WERI-Rb-1 (cell line): ENCODE data around the gene GABRQ.

Experiments
- DNase-seq: peaks from one replicate; pipeline ENCODE4 v3.0.0-alpha.2; 2020
- H3K27ac ChIP-seq: fragments of 250-450 bp; sonication (Bioruptor Pico); 2 replicates; pipeline ENCODE4 v1.5.1; 2020; ENCODE audit warnings: mild to moderate bottlenecking, moderate library complexity
- H3K27me3 ChIP-seq: fragments of 250-450 bp; sonication (Bioruptor Pico); 2 replicates; pipeline ENCODE4 v1.5.1; 2021; ENCODE audit warnings: mild to moderate bottlenecking, low read depth, moderate library complexity; ENCODE audit not compliant: insufficient read depth, severe bottlenecking
- H3K36me3 ChIP-seq: fragments of 250-450 bp; sonication (Bioruptor Pico); 2 replicates; pipeline ENCODE4 v1.5.1; 2020; ENCODE audit warnings: mild to moderate bottlenecking, moderate library complexity
- H3K4me3 ChIP-seq: 2 replicates; pipeline ENCODE4 v1.5.1; 2011; ENCODE audit warnings: low read depth, mild to moderate bottlenecking, control low read depth, low read length
- H3K9me3 ChIP-seq: fragments of 250-450 bp; sonication (Bioruptor Pico); 2 replicates; pipeline ENCODE4 v1.5.1; 2021; ENCODE audit warnings: mild to moderate bottlenecking, moderate library complexity; ENCODE audit not compliant: severe bottlenecking
- TF ChIP-seq, protein P1 (sequence below): IDR thresholded peaks from 2 replicates; pipeline ENCODE4 v1.5.1; 2011; ENCODE audit warnings: low read depth, mild to moderate bottlenecking, control low read depth, inconsistent platforms, low read length

Gene GABRQ

DNA sequence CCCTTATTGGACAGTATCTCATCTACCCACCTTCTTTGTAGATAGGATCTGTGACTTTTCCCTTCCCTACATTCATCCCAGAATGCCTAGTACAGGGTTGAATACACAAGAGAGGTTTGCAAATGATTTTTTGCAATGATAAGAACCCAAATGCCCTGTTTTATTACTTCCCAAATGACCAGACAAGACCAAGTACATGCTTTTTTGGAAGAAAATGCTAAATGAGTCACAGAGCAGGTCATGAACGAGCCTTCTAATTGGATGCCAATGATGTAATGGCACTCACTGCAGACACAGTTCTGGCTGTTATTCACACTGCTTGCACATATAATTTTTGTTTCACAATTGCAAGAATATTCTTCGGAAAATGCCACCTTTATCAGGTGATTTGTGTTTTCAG is 17.8 kb upstream of the GABRQ start:
- Histone ChIP-seq H3K36me3 (no peaks in the 10 kb centered on the region), H3K9me3 (no peaks in the 10 kb centered on the region), H3K27ac (no peak overlapping the region), H3K27me3 (peaks cover 38% of the 10 kb centered on the region), H3K4me3 (no peak overlapping the region)
- DNase-seq: no peak
- TF ChIP-seq, protein P1, sequence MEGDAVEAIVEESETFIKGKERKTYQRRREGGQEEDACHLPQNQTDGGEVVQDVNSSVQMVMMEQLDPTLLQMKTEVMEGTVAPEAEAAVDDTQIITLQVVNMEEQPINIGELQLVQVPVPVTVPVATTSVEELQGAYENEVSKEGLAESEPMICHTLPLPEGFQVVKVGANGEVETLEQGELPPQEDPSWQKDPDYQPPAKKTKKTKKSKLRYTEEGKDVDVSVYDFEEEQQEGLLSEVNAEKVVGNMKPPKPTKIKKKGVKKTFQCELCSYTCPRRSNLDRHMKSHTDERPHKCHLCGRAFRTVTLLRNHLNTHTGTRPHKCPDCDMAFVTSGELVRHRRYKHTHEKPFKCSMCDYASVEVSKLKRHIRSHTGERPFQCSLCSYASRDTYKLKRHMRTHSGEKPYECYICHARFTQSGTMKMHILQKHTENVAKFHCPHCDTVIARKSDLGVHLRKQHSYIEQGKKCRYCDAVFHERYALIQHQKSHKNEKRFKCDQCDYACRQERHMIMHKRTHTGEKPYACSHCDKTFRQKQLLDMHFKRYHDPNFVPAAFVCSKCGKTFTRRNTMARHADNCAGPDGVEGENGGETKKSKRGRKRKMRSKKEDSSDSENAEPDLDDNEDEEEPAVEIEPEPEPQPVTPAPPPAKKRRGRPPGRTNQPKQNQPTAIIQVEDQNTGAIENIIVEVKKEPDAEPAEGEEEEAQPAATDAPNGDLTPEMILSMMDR: no peak

GRCh38 chrX:152632445-152633097 is 5.1 kb upstream of the GABRQ start:
- Histone ChIP-seq H3K36me3 (no peaks in the 10 kb centered on the region), H3K9me3 (no peaks in the 10 kb centered on the region), H3K27ac (no peak overlapping the region), H3K4me3 (no peak overlapping the region), H3K27me3 (peaks cover 53% of the 10 kb centered on the region)
- TF ChIP-seq, protein P1: peak; percentile 82
- DNase-seq: peak; percentile 72

DNA sequence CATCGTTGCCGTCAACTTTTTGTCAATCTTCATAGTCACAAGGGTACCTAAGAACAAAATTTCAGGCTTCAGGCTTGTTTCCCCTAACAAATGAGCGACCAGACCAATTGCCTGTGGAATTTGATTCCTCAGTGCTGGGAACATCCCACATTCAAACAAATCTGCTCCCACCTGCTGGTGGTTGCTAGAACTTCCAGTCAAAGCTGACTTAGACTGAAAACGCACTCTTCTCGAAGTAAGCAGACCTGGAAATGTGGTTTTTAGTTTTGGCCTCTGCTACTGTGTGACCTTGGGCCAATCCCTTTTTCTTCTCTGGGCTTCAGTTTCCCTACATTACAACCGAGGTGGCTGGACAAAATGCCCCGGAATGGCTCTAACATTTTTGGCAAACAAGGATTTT is 1.8 kb upstream of the GABRQ start:
- Histone ChIP-seq H3K27ac (no peak overlapping the region), H3K9me3 (no peaks in the 10 kb centered on the region), H3K27me3 (peaks cover 41% of the 10 kb centered on the region), H3K4me3 (no peak overlapping the region), H3K36me3 (peaks cover 7% of the 10 kb centered on the region; the same call in 1 of the 2 replicates)
- TF ChIP-seq, protein P1: peak; percentile 81
- DNase-seq: peak; percentile 75

GRCh38 chrX:152638443-152638904 is 779 bp downstream of the GABRQ start:
- peaks cover 22% of the 10 kb centered on the region for H3K27me3 ChIP-seq
- H3K4me3 ChIP-seq: peak overlapping the region; percentile 56
- DNase-seq: no peak

DNA sequence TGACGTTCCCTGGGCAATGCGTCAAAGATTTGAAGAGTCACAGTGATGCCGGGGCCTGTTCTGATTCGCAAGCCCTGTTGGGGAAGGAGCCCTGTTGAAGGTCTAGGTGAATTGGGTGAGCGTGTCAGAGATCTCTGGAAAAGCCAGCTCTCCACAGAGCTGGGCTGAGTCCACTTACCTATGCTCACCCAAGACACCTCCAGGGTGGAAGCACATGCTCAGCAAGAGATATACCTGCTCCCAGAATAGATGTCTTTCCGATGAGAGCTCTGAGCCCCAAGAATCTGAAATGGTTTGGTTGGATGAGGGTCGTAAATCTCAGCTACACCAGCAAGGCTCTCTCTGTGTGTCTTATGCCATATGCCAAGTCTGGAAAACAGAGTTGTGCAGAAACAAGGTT is 1.7 kb downstream of the GABRQ start:
- H3K27ac ChIP-seq: no peak overlapping the region
- no peaks in the 10 kb centered on the region for H3K9me3 ChIP-seq
- TF ChIP-seq, protein P1: no peak
- H3K36me3 ChIP-seq: peaks cover 15% of the 10 kb centered on the region
- no peak overlapping the region for H3K4me3 ChIP-seq
- peaks cover 20% of the 10 kb centered on the region for H3K27me3 ChIP-seq
- no peak for DNase-seq

More at GRCh38 chrX:152638443-152638904, 779 bp downstream of the GABRQ start:
- peaks cover 13% of the 10 kb centered on the region for H3K36me3 ChIP-seq
- TF ChIP-seq, protein P1: no peak
- no peaks in the 10 kb centered on the region for H3K9me3 ChIP-seq
- H3K27ac ChIP-seq: no peak overlapping the region
